ENCODE data around the gene PTGDS.
A peak's percentile ranks its signal among the peaks of the same experiment; 100 is the strongest.

PTGDS gene

GRCh38 chr9:136958473-136958872, 18.8 kb upstream of the PTGDS start:
- H3K4me1 Mint-ChIP-seq (ENCODE audit: low read depth): no peaks in the 10 kb centered on the region
- intact Hi-C loops (cut with micrococcal nuclease): no loop called here
- H3K4me3 Mint-ChIP-seq: no peak overlapping the region
- peaks cover 16% of the 10 kb centered on the region for H3K27me3 Mint-ChIP-seq
- no peak overlapping the region for H3K27ac Mint-ChIP-seq
- H3K9me3 Mint-ChIP-seq: peaks cover 10% of the 10 kb centered on the region
- no peaks in the 10 kb centered on the region for H3K36me3 Mint-ChIP-seq (ENCODE audit: low read depth)

- peaks cover 10% of the 10 kb centered on the region for H3K9me3 Mint-ChIP-seq
- no peak overlapping the region for H3K27ac Mint-ChIP-seq
- peaks cover 16% of the 10 kb centered on the region for H3K27me3 Mint-ChIP-seq
- no peak overlapping the region for H3K4me3 Mint-ChIP-seq
- no peaks in the 10 kb centered on the region for H3K36me3 Mint-ChIP-seq (ENCODE audit: low read depth)
- H3K4me1 Mint-ChIP-seq (ENCODE audit: low read depth): peaks cover 1% of the 10 kb centered on the region
- intact Hi-C loops (cut with micrococcal nuclease): no loop called here
These were observed 18.1 kb upstream of the PTGDS start for GRCh38 chr9:136958898-136959850.

- Mint-ChIP-seq H3K9me3 (peaks cover 10% of the 10 kb centered on the region), H3K27me3 (peaks cover 11% of the 10 kb centered on the region), H3K27ac (no peak overlapping the region), H3K4me3 (no peak overlapping the region), H3K4me1 (ENCODE audit: low read depth) (peaks cover 8% of the 10 kb centered on the region), H3K36me3 (ENCODE audit: low read depth) (no peaks in the 10 kb centered on the region)
- intact Hi-C loops (cut with micrococcal nuclease): no loop called here
These were observed 16.9 kb upstream of the PTGDS start for GRCh38 chr9:136960212-136960937.

GRCh38 chr9:136960938-136961275, 16.4 kb upstream of the PTGDS start:
- H3K4me3 Mint-ChIP-seq: no peak overlapping the region
- H3K4me1 Mint-ChIP-seq (ENCODE audit: low read depth): peaks cover 12% of the 10 kb centered on the region
- intact Hi-C loops (cut with micrococcal nuclease): no loop called here
- H3K36me3 Mint-ChIP-seq (ENCODE audit: low read depth): no peaks in the 10 kb centered on the region
- no peak overlapping the region for H3K27ac Mint-ChIP-seq
- H3K9me3 Mint-ChIP-seq: peaks cover 10% of the 10 kb centered on the region
- peaks cover 14% of the 10 kb centered on the region for H3K27me3 Mint-ChIP-seq

GRCh38 chr9:136961279-136962065, 15.8 kb upstream of the PTGDS start:
- peaks cover 18% of the 10 kb centered on the region for H3K4me1 Mint-ChIP-seq (ENCODE audit: low read depth)
- no peak overlapping the region for H3K4me3 Mint-ChIP-seq
- H3K9me3 Mint-ChIP-seq: peaks cover 6% of the 10 kb centered on the region
- no peak overlapping the region for H3K27ac Mint-ChIP-seq
- H3K27me3 Mint-ChIP-seq: peaks cover 20% of the 10 kb centered on the region
- intact Hi-C loops (cut with micrococcal nuclease): no loop called here
- no peaks in the 10 kb centered on the region for H3K36me3 Mint-ChIP-seq (ENCODE audit: low read depth)

GRCh38 chr9:136962163-136962562, 15.1 kb upstream of the PTGDS start:
- H3K4me1 Mint-ChIP-seq (ENCODE audit: low read depth): peaks cover 20% of the 10 kb centered on the region
- intact Hi-C loops (cut with micrococcal nuclease): no loop called here
- no peaks in the 10 kb centered on the region for H3K36me3 Mint-ChIP-seq (ENCODE audit: low read depth)
- no peak overlapping the region for H3K27ac Mint-ChIP-seq
- no peaks in the 10 kb centered on the region for H3K9me3 Mint-ChIP-seq
- H3K4me3 Mint-ChIP-seq: no peak overlapping the region
- H3K27me3 Mint-ChIP-seq: peaks cover 25% of the 10 kb centered on the region

- no peak overlapping the region for H3K4me3 Mint-ChIP-seq
- peaks cover 20% of the 10 kb centered on the region for H3K4me1 Mint-ChIP-seq (ENCODE audit: low read depth)
- peaks cover 26% of the 10 kb centered on the region for H3K27me3 Mint-ChIP-seq
- no peaks in the 10 kb centered on the region for H3K36me3 Mint-ChIP-seq (ENCODE audit: low read depth)
- peak overlapping the region; percentile 28 for H3K27ac Mint-ChIP-seq
- no peaks in the 10 kb centered on the region for H3K9me3 Mint-ChIP-seq
- intact Hi-C loops (cut with micrococcal nuclease): no loop called here
These were observed 14.5 kb upstream of the PTGDS start for GRCh38 chr9:136962701-136963248.

- Mint-ChIP-seq H3K4me3 (no peak overlapping the region), H3K4me1 (ENCODE audit: low read depth) (peaks cover 20% of the 10 kb centered on the region), H3K36me3 (ENCODE audit: low read depth) (no peaks in the 10 kb centered on the region), H3K9me3 (no peaks in the 10 kb centered on the region), H3K27ac (peak overlapping the region; percentile 28), H3K27me3 (peaks cover 24% of the 10 kb centered on the region)
- intact Hi-C loops (cut with micrococcal nuclease): no loop called here
These were observed 14.0 kb upstream of the PTGDS start for GRCh38 chr9:136963341-136963740.

- intact Hi-C loops (cut with micrococcal nuclease): no loop called here
- Mint-ChIP-seq H3K4me3 (no peak overlapping the region), H3K27ac (peak overlapping the region; percentile 28), H3K27me3 (peaks cover 26% of the 10 kb centered on the region), H3K36me3 (ENCODE audit: low read depth) (no peaks in the 10 kb centered on the region), H3K4me1 (ENCODE audit: low read depth) (peaks cover 20% of the 10 kb centered on the region), H3K9me3 (no peaks in the 10 kb centered on the region)
These were observed 13.6 kb upstream of the PTGDS start for GRCh38 chr9:136963751-136964150.

- Mint-ChIP-seq H3K27ac (peak overlapping the region; percentile 35), H3K4me3 (no peak overlapping the region), H3K9me3 (no peaks in the 10 kb centered on the region), H3K4me1 (ENCODE audit: low read depth) (peaks cover 20% of the 10 kb centered on the region), H3K27me3 (peaks cover 29% of the 10 kb centered on the region), H3K36me3 (ENCODE audit: low read depth) (no peaks in the 10 kb centered on the region)
- intact Hi-C loops (cut with micrococcal nuclease): no loop called here
These were observed 13.1 kb upstream of the PTGDS start for GRCh38 chr9:136964171-136964689.

GRCh38 chr9:136964833-136965422, 12.4 kb upstream of the PTGDS start:
- H3K9me3 Mint-ChIP-seq: no peaks in the 10 kb centered on the region
- no peak overlapping the region for H3K4me3 Mint-ChIP-seq
- peak overlapping the region; percentile 35 for H3K27ac Mint-ChIP-seq
- intact Hi-C loops (cut with micrococcal nuclease): no loop called here
- no peaks in the 10 kb centered on the region for H3K36me3 Mint-ChIP-seq (ENCODE audit: low read depth)
- H3K4me1 Mint-ChIP-seq (ENCODE audit: low read depth): peaks cover 20% of the 10 kb centered on the region
- H3K27me3 Mint-ChIP-seq: peaks cover 30% of the 10 kb centered on the region

- Mint-ChIP-seq H3K4me3 (no peak overlapping the region), H3K9me3 (no peaks in the 10 kb centered on the region), H3K27ac (peak overlapping the region; percentile 68), H3K36me3 (ENCODE audit: low read depth) (no peaks in the 10 kb centered on the region), H3K4me1 (ENCODE audit: low read depth) (peaks cover 20% of the 10 kb centered on the region), H3K27me3 (peaks cover 37% of the 10 kb centered on the region)
- intact Hi-C loops (cut with micrococcal nuclease): no loop called here
These were observed 11.4 kb upstream of the PTGDS start for GRCh38 chr9:136965771-136966484.
